Measurements from ENCODE around the gene LCTL. TPM values are rescaled to one million over a fixed set of nuclear protein-coding genes. Genes with fewer than 3 reads are reported as not detected.

Gene LCTL
- total RNA-seq, 3 donors from 2014 or later (not counting 1 experiment from before 2014, with no cell fraction given): not detected

- Histone ChIP-seq H3K4me3 (ENCODE audit: low read length) (no peak overlapping the region), H3K27ac (ENCODE audit: low read length) (no peak overlapping the region), H3K9me3 (ENCODE audit: control insufficient read depth, insufficient read depth, low read length) (no peaks in the 10 kb centered on the region), H3K4me1 (ENCODE audit: control insufficient read depth, insufficient read depth, low read length) (no peaks in the 10 kb centered on the region), H3K36me3 (ENCODE audit: control insufficient read depth, insufficient read depth, low read length) (no peaks in the 10 kb centered on the region), H3K27me3 (ENCODE audit: control insufficient read depth, insufficient read depth, low read length) (no peaks in the 10 kb centered on the region)
- Mint-ChIP-seq H3K27me3 (ENCODE audit: low read depth in 2 of 2) (peaks cover 0 to 1% of the 10 kb centered on the region in 2 donors), H3K4me1 (no peaks in the 10 kb centered on the region), H3K9me3 (no peaks in the 10 kb centered on the region), H3K36me3 (no peaks in the 10 kb centered on the region), H3K27ac (no peak overlapping the region), H3K4me3 (no peak overlapping the region)
- DNase-seq: no peak
- no peak for ATAC-seq
- intact Hi-C loops (cut with micrococcal nuclease): no loop called here
- TF ChIP-seq CTCF (IDR thresholded peaks at IDR 0.05): no peak
- 94% methylated on average over 3 of the region's 3 CpGs for WGBS (ENCODE audit: insufficient coverage)
These were observed 27.5 kb upstream of the LCTL start for GRCh38 chr15:66593219-66593780.

GRCh38 chr15:66592505-66593218 lies 26.9 kb upstream of the LCTL start:
- intact Hi-C loops (cut with micrococcal nuclease): no loop called here
- Mint-ChIP-seq H3K4me3 (no peak overlapping the region), H3K27ac (no peak overlapping the region), H3K4me1 (no peaks in the 10 kb centered on the region), H3K9me3 (no peaks in the 10 kb centered on the region), H3K27me3 (ENCODE audit: low read depth in 2 of 2) (peaks cover 0 to 7% of the 10 kb centered on the region in 2 donors), H3K36me3 (no peaks in the 10 kb centered on the region)
- Histone ChIP-seq H3K27ac (ENCODE audit: low read length) (no peak overlapping the region), H3K4me1 (ENCODE audit: control insufficient read depth, insufficient read depth, low read length) (no peaks in the 10 kb centered on the region), H3K27me3 (ENCODE audit: control insufficient read depth, insufficient read depth, low read length) (no peaks in the 10 kb centered on the region), H3K9me3 (ENCODE audit: control insufficient read depth, insufficient read depth, low read length) (no peaks in the 10 kb centered on the region), H3K36me3 (ENCODE audit: control insufficient read depth, insufficient read depth, low read length) (no peaks in the 10 kb centered on the region), H3K4me3 (ENCODE audit: low read length) (no peak overlapping the region)
- WGBS (ENCODE audit: insufficient coverage): 94% methylated on average over 12 of the region's 12 CpGs
- ATAC-seq (no peak), DNase-seq (no peak)
- TF ChIP-seq CTCF (IDR thresholded peaks at IDR 0.05): no peak

- 89% methylated on average over 4 of the region's 4 CpGs for WGBS (ENCODE audit: insufficient coverage)
- Mint-ChIP-seq H3K27me3 (ENCODE audit: low read depth in 2 of 2) (peaks cover 0 to 7% of the 10 kb centered on the region in 2 donors), H3K9me3 (no peaks in the 10 kb centered on the region)
These were observed 25.6 kb upstream of the LCTL start for GRCh38 chr15:66591322-66591862.

More at GRCh38 chr15:66591322-66591862, 25.6 kb upstream of the LCTL start:
- DNase-seq: no peak
- H3K36me3 Mint-ChIP-seq: no peaks in the 10 kb centered on the region
- H3K27ac Mint-ChIP-seq: no peak overlapping the region
- intact Hi-C loops (cut with micrococcal nuclease): no loop called here
- Histone ChIP-seq H3K4me3 (ENCODE audit: low read length) (no peak overlapping the region), H3K36me3 (ENCODE audit: control insufficient read depth, insufficient read depth, low read length) (no peaks in the 10 kb centered on the region), H3K27ac (ENCODE audit: low read length) (no peak overlapping the region), H3K9me3 (ENCODE audit: control insufficient read depth, insufficient read depth, low read length) (no peaks in the 10 kb centered on the region), H3K27me3 (ENCODE audit: control insufficient read depth, insufficient read depth, low read length) (no peaks in the 10 kb centered on the region), H3K4me1 (ENCODE audit: control insufficient read depth, insufficient read depth, low read length) (no peaks in the 10 kb centered on the region)
- H3K4me3 Mint-ChIP-seq: no peak overlapping the region
- no peak for ATAC-seq
- TF ChIP-seq CTCF (IDR thresholded peaks at IDR 0.05): no peak
- no peaks in the 10 kb centered on the region for H3K4me1 Mint-ChIP-seq

Data from natural killer cell (primary cell).